Islet precursor cell (in vitro differentiated cells): ENCODE data around the gene UTP20.
"Not testable (repeated sequence)": the region's sequence is repeated elsewhere in the genome, so short reads cannot be mapped to it uniquely, and the experiment has no call there.

ENCODE experiments used
- DNase-seq: peaks from one replicate; pipeline ENCODE4 v3.0.0-alpha.2; 2018

Gene UTP20

GRCh38 chr12:101328917-101329316 is 49.0 kb downstream of the UTP20 start:
- DNase-seq, result no peak

GRCh38 chr12:101330631-101331030 is 50.7 kb downstream of the UTP20 start:
- DNase-seq, result no peak

GRCh38 chr12:101336437-101336836 is 56.5 kb downstream of the UTP20 start:
- no peak for DNase-seq

GRCh38 chr12:101338087-101338486 is 58.2 kb downstream of the UTP20 start:
- no peak for DNase-seq

- no peak for DNase-seq
These were observed 64.0 kb downstream of the UTP20 start for GRCh38 chr12:101343893-101344292.

- no peak for DNase-seq
These were observed 71.8 kb downstream of the UTP20 start for GRCh38 chr12:101351682-101352081.

GRCh38 chr12:101356794-101357193 is 76.9 kb downstream of the UTP20 start:
- DNase-seq, result no peak

GRCh38 chr12:101361455-101361854 is 81.5 kb downstream of the UTP20 start:
- no peak for DNase-seq

GRCh38 chr12:101368016-101368415 is 88.1 kb downstream of the UTP20 start:
- no peak for DNase-seq

GRCh38 chr12:101372431-101372830 is 92.5 kb downstream of the UTP20 start:
- no peak for DNase-seq

GRCh38 chr12:101375573-101375972 is 95.7 kb downstream of the UTP20 start:
- DNase-seq, result no peak

- DNase-seq, result no peak
These were observed 99.2 kb downstream of the UTP20 start for GRCh38 chr12:101379149-101379548.

- DNase-seq, result not testable (repeated sequence)
These were observed 111.3 kb downstream of the UTP20 start for GRCh38 chr12:101391181-101391580.

GRCh38 chr12:101407049-101407435 is 127.1 kb downstream of the UTP20 start:
- no peak for DNase-seq

GRCh38 chr12:101407436-101408345 is 127.8 kb downstream of the UTP20 start, which contains the start of gene ARL1:
Gene ARL1, minus strand, starts transcription at chr12:101407772. Its CDS starts 127 bp downstream, at chr12:101407645.
- DNase-seq, result peak; percentile 94

- DNase-seq, result not testable (repeated sequence)
These were observed 130.3 kb downstream of the UTP20 start for GRCh38 chr12:101410169-101410568.

- no peak for DNase-seq
These were observed 134.7 kb downstream of the UTP20 start for GRCh38 chr12:101414533-101415119.

GRCh38 chr12:101415228-101415627 is 135.3 kb downstream of the UTP20 start:
- no peak for DNase-seq

- DNase-seq, result not testable (repeated sequence)
These were observed 142.2 kb downstream of the UTP20 start for GRCh38 chr12:101422066-101422465.

- DNase-seq, result no peak
These were observed 144.7 kb downstream of the UTP20 start for GRCh38 chr12:101424620-101425019.

GRCh38 chr12:101430456-101430855 is 150.6 kb downstream of the UTP20 start:
- no peak for DNase-seq

- DNase-seq, result no peak
These were observed 156.2 kb downstream of the UTP20 start for GRCh38 chr12:101436136-101436535.
